Endothelial cell of umbilical vein (primary cell): ENCODE results near the gene ZFPM1. TPM values are rescaled to one million over a fixed set of nuclear protein-coding genes. Genes with fewer than 3 reads are reported as not detected.
A peak's percentile ranks its signal among the peaks of the same experiment; 100 is the strongest.

ENCODE experiments used
- BruUV-seq: library from RNA; stranded (reverse); fragments of 400-500 nt; replicated peaks from 2 replicates; lab custom pipeline; 2021; lab: Mats Ljungman, UMichigan
- CTCF ChIA-PET: fragments of 300-600, 350-600 bp; sonication (Branson Sonifier 250); formaldehyde crosslinking; loops from one replicate; lab custom pipeline; 2021; ENCODE audit warnings: antibody characterized with exemption, inconsistent platforms; lab: Charles Lee
- POLR2A ChIA-PET: fragments of 300-600, 350-600 bp; sonication (Branson Sonifier 250); formaldehyde crosslinking; loops from one replicate; lab custom pipeline; 2021; ENCODE audit warnings: antibody characterized with exemption, inconsistent platforms; lab: Charles Lee
- DNase-seq: peaks from one replicate; pipeline ENCODE4 v3.0.0-alpha.2; 2011; ENCODE audit warnings: low read depth, low spot score
- FAIRE-seq: peaks from 2 replicates; lab custom pipeline; 2011; peaks lifted over from hg19 to GRCh38; lab: Jason Lieb, UNC
- H2AFZ ChIP-seq: 2 replicates; pipeline ENCODE4 v1.6.0; 2012; ENCODE audit warnings: low read depth, low read length, control low read depth, inconsistent platforms
- H3K27ac ChIP-seq: 2 replicates; pipeline ENCODE4 v1.5.1; 2011; ENCODE audit warnings: low read depth, mild to moderate bottlenecking, control low read depth, low read length, moderate library complexity; ENCODE audit not compliant: insufficient read depth
- H3K27me3 ChIP-seq, 2 experiments: 2 replicates each; pipeline versions ENCODE4 v1.6.0 to v1.6.1; 2011; ENCODE audit warnings: low read length in 2 of 2, mixed read lengths in 1 of 2; ENCODE audit not compliant: control insufficient read depth in 2 of 2, insufficient read depth in 2 of 2
- H3K36me3 ChIP-seq, 2 experiments: 2 replicates in 1 of 2; 3 replicates in 1 of 2; pipeline ENCODE4 v1.5.1; 2011; ENCODE audit warnings: low read length in 2 of 2, mild to moderate bottlenecking in 1 of 2, moderate library complexity in 1 of 2; ENCODE audit not compliant: control insufficient read depth in 2 of 2, insufficient read depth in 2 of 2; ENCODE audit errors: extremely low read depth in 1 of 2
- H3K4me1 ChIP-seq: 3 replicates; pipeline ENCODE4 v1.5.1; 2011; ENCODE audit warnings: mild to moderate bottlenecking, low read length; ENCODE audit not compliant: control insufficient read depth, insufficient read depth; ENCODE audit errors: extremely low read depth
- H3K4me2 ChIP-seq: 2 replicates; pipeline ENCODE4 v1.6.1; 2011; ENCODE audit warnings: low read length, control low read depth, mixed read lengths; ENCODE audit not compliant: insufficient read depth
- H3K4me3 ChIP-seq, 3 experiments: fragments of 200-600 bp in 1 of 3; sonication (generic), shearing (Covaris generic) in 1 of 3; replicated peaks in 1 of 3; 2 replicates each; pipeline ENCODE4 v1.5.1; 2011 to 2016; ENCODE audit warnings: control low read depth in 3 of 3, low read length in 3 of 3, mild to moderate bottlenecking in 2 of 3, inconsistent platforms in 1 of 3, low read depth in 1 of 3, moderate library complexity in 1 of 3; ENCODE audit not compliant: insufficient read depth in 1 of 3
- H3K79me2 ChIP-seq: 2 replicates; pipeline ENCODE4 v1.6.0; 2012; ENCODE audit warnings: low read length, inconsistent platforms; ENCODE audit not compliant: control insufficient read depth, insufficient read depth
- H3K9ac ChIP-seq: replicated peaks from 2 replicates; pipeline ENCODE3; 2011; ENCODE audit warnings: low read length, control low read depth; ENCODE audit not compliant: insufficient read depth; ENCODE audit errors: extremely low read depth
- H3K9me1 ChIP-seq: replicated peaks from 3 replicates; pipeline ENCODE4 v1.6.0; 2011; ENCODE audit warnings: mild to moderate bottlenecking, low read length; ENCODE audit not compliant: control insufficient read depth, insufficient read depth; ENCODE audit errors: extremely low read depth
- H3K9me3 ChIP-seq: replicated peaks from 2 replicates; pipeline ENCODE4 v1.5.1; 2012; ENCODE audit warnings: low read length, inconsistent platforms; ENCODE audit not compliant: control insufficient read depth, insufficient read depth
- H4K20me1 ChIP-seq: replicated peaks from 2 replicates; pipeline ENCODE3; 2011; ENCODE audit warnings: mild to moderate bottlenecking, low read length; ENCODE audit not compliant: control insufficient read depth, insufficient read depth; ENCODE audit errors: extremely low read depth
- EZH2 ChIP-seq: IDR thresholded peaks from 2 replicates; pipeline ENCODE4 v1.6.1; 2012; ENCODE audit warnings: borderline replicate concordance, low read depth, mild to moderate bottlenecking, moderate library complexity, low read length, inconsistent platforms; ENCODE audit not compliant: severe bottlenecking
- FOS ChIP-seq: IDR thresholded peaks from 2 replicates; pipeline ENCODE4 v1.6.1; 2011; ENCODE audit warnings: mild to moderate bottlenecking, low read length, moderate library complexity, borderline replicate concordance; ENCODE audit not compliant: insufficient read depth
- GATA2 ChIP-seq: IDR thresholded peaks from 2 replicates; pipeline ENCODE4 v1.7.0; 2011; ENCODE audit warnings: low read depth, mild to moderate bottlenecking, moderate library complexity, mixed read lengths, low read length; ENCODE audit not compliant: insufficient read length, insufficient read depth
- JUN ChIP-seq: IDR thresholded peaks from 2 replicates; pipeline ENCODE4 v1.6.1; 2011; ENCODE audit warnings: borderline replicate concordance, low read depth; ENCODE audit not compliant: insufficient read length, insufficient read depth
- MYC ChIP-seq: IDR thresholded peaks from one replicate; pipeline ENCODE4 v1.6.1; 2011; ENCODE audit warnings: mild to moderate bottlenecking, low read depth, low read length
- POLR2A ChIP-seq: IDR thresholded peaks from 2 replicates; pipeline ENCODE4 v1.6.1; 2012; ENCODE audit warnings: low read depth, mild to moderate bottlenecking, control low read depth, low read length
- POLR2AphosphoS5 ChIP-seq: IDR thresholded peaks from 2 replicates; pipeline ENCODE4 v1.6.1; 2012; ENCODE audit warnings: low read depth, mild to moderate bottlenecking, control low read depth, low read length, moderate library complexity; ENCODE audit not compliant: insufficient read depth
- dilution Hi-C: fragments of 300-500 bp; cut with MboI; formaldehyde crosslinking; loops from one replicate; pipeline ENCODE4 v1.15.0; 2019; ENCODE audit warnings: low sequenced_read_pairs; ENCODE audit not compliant: extremely low pct_ligation_motif_present
- intact Hi-C: fragments of 100-400 bp; cut with micrococcal nuclease; formaldehyde crosslinking; loops from one replicate; pipeline ENCODE4 v1.10.0; 2022
- polyA plus RNA-seq, 4 experiments: library from polyadenylated mRNA; depleted of rRNA in 3 of 4; stranded (reverse) in 3 of 4; unstranded in 1 of 4; fragments of >200 nt; gene quantifications; 2 replicates each; pipeline versions ENCODE4 v1.2.1 to v1.2.3, GENCODE V29; 2011 to 2012; ENCODE audit warnings: missing spikeins in 1 of 4
- total RNA-seq: library from RNA; stranded (reverse); gene quantifications from 2 replicates; pipeline ENCODE4 v1.2.3, GENCODE V29; 2021
- TF ChIP-seq, protein P1 (sequence below): IDR thresholded peaks from 2 replicates; pipeline ENCODE4 v1.6.1; 2011; ENCODE audit not compliant: insufficient read depth, insufficient read length
- TF ChIP-seq, protein P2 (sequence below), 2 donors: IDR thresholded peaks; 1 replicate in 1 of 2; 2 replicates in 1 of 2; pipeline ENCODE4 v1.5.1; 2011; ENCODE audit warnings: low read length in 2 of 2, mild to moderate bottlenecking in 2 of 2, moderate library complexity in 2 of 2, control low read depth in 1 of 2, inconsistent platforms in 1 of 2, low read depth in 1 of 2; ENCODE audit not compliant: insufficient read depth in 1 of 2; ENCODE audit errors: extremely low read depth in 1 of 2

Gene ZFPM1
- total and polyA plus RNA-seq, 2 donors (not counting 3 experiments of a cell fraction or from before 2014, with no cell fraction given), result 0.37 to 7.5 TPM

DNA sequence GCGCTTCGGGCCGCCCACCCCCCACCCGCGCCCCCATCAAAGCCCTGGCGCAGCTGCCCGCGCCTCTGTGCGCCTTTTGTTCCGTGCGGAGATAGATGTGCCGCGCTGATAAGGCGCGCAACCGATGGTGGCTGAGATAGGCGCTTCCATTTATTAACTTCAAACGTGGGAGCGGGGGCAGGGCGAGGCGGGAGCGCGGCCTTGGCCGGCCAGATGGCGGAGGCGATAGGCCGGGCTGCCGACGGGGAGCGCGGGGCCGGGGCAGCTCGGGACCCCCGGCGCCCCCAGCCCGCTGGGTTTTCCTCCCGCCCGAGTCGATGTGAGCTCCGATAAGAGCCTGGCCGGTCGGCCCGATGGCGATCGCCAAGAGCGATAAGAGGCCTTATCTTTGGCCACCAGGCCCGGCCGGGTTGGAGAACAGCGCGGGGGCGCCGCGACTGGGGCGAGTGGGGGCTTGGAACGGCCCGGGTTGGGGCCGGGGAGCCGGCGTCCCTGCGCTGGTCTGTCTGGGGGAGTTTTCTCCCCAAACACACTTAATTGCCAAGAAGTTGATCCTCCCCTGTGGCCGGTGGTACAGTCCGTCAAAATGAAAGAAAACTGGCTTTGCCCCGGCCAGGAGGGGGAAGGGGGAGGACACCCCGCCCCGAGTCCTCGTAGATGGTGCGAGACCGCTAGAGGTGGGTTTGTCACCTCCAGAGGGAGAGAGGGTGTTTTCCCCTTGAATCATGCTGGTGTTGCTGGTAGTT lies 2.7 kb downstream of the ZFPM1 start:
- Histone ChIP-seq H3K9me3 (no peaks in the 10 kb centered on the region), H3K36me3 (no peaks in the 10 kb centered on the region), H3K4me2 (peak overlapping the region; percentile 59), H3K27ac (no peak overlapping the region), H3K79me2 (peaks cover 28% of the 10 kb centered on the region), H2AFZ (peak overlapping the region; percentile 6), H3K27me3 (no peaks in the 10 kb centered on the region), H3K4me1 (peaks cover 21% of the 10 kb centered on the region), H3K9ac (no peak overlapping the region), H3K4me3 (peak overlapping the region; percentile 49 to 54 (median 49)), H4K20me1 (no peaks in the 10 kb centered on the region), H3K9me1 (no peaks in the 10 kb centered on the region)
- DNase-seq, result peak; percentile 49
- BruUV-seq, result no TSS peak
- ChIA-PET POLR2A (no interaction called here), CTCF (interaction anchor here (1.5 to 1.8 kb wide), 3 partner anchors 10 to 71 kb away, joined by 3 to 7 read pairs (median 5); no protein-coding TSS in a partner anchor)
- FAIRE-seq, result peak; percentile 37
- dilution Hi-C loops, result no loop called here
- intact Hi-C loops, result loop anchor here (1.0 to 5.0 kb wide), 3 partner anchors 10 to 47 kb away; no protein-coding TSS in a partner anchor
- TF ChIP-seq MYC (no peak), GATA2 (peak; percentile 70)

DNA sequence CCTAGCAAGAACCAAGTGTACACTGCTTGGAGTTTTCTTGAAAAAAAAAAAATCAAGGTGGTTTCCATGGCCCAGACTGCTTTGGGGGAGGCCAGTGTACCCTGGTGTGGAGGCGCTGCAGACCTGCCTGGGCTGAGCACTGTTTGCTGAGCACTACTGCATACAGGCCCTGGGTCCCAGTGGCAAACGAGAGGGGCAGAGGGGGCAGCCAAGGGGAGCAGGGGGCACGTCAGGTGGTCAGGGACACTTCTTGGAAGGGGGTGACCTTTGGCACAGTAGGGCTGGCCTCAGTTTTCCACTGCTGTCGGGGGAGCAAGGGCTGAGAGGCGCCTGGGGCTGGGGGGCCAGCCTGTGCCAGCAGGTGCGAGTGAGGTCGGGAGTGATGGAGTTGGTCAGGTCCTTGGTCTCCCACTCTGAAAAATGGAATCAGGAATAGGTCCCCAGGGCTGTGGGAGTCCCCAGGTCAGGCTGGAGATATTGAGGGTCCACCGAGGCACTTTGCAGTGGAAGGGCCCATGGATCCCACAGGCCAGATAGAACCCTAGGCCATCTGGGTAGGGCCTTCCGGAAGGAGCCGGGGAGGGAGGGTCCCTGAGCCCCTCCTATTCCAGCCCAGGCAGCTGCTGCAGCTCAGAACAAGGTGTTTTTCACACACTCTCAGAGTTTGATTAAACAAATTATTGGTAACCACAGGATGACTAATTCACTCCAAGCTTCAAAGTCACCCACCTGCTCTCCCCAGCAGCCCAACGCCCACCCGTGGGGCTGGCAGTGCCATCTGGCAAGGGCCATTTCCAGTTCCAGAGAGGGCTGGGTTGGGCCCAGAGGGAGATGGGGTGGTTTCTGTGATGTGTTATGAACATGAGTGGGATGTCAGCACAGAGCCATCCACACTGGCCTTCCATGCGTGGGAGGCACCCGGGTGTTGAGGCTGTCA lies 3.5 kb downstream of the ZFPM1 start:
- peak overlapping the region; percentile 59 for H3K4me2 ChIP-seq
- H3K9me1 ChIP-seq, result no peaks in the 10 kb centered on the region
- no peak overlapping the region for H3K9ac ChIP-seq
- intact Hi-C loops, result loop anchor here (1.0 to 5.0 kb wide), 2 partner anchors 9 to 46 kb away; no protein-coding TSS in a partner anchor
- no peaks in the 10 kb centered on the region for H3K9me3 ChIP-seq
- dilution Hi-C loops, result no loop called here
- DNase-seq (no peak), FAIRE-seq (peak; percentile 18)
- no peaks in the 10 kb centered on the region for H4K20me1 ChIP-seq
- no TSS peak for BruUV-seq
- peak overlapping the region in 1 of 3 experiments; percentile 49 for H3K4me3 ChIP-seq
- H3K27me3 ChIP-seq, result no peaks in the 10 kb centered on the region
- CTCF ChIA-PET, result interaction anchor here (1.5 to 1.8 kb wide), 2 partner anchors 18 to 70 kb away, joined by 3 to 5 read pairs; no protein-coding TSS in a partner anchor
- H3K79me2 ChIP-seq, result peaks cover 30% of the 10 kb centered on the region
- H2AFZ ChIP-seq, result no peak overlapping the region
- H3K36me3 ChIP-seq, result no peaks in the 10 kb centered on the region
- peaks cover 21% of the 10 kb centered on the region for H3K4me1 ChIP-seq
- no peak overlapping the region for H3K27ac ChIP-seq
- POLR2A ChIA-PET, result no interaction called here
- TF ChIP-seq POLR2A, result no peak
- TF ChIP-seq MYC, result no peak
- TF ChIP-seq, protein P1, sequence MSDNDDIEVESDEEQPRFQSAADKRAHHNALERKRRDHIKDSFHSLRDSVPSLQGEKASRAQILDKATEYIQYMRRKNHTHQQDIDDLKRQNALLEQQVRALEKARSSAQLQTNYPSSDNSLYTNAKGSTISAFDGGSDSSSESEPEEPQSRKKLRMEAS, result no peak
- TF ChIP-seq GATA2, result no peak
- no peak for TF ChIP-seq JUN
- no peak for TF ChIP-seq EZH2
- TF ChIP-seq, protein P2, sequence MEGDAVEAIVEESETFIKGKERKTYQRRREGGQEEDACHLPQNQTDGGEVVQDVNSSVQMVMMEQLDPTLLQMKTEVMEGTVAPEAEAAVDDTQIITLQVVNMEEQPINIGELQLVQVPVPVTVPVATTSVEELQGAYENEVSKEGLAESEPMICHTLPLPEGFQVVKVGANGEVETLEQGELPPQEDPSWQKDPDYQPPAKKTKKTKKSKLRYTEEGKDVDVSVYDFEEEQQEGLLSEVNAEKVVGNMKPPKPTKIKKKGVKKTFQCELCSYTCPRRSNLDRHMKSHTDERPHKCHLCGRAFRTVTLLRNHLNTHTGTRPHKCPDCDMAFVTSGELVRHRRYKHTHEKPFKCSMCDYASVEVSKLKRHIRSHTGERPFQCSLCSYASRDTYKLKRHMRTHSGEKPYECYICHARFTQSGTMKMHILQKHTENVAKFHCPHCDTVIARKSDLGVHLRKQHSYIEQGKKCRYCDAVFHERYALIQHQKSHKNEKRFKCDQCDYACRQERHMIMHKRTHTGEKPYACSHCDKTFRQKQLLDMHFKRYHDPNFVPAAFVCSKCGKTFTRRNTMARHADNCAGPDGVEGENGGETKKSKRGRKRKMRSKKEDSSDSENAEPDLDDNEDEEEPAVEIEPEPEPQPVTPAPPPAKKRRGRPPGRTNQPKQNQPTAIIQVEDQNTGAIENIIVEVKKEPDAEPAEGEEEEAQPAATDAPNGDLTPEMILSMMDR (IDR thresholded peaks at IDR 0.05; ENCODE audit: extremely low read depth in 1 of 2, insufficient read depth in 1 of 2, low read depth in 1 of 2, low read length in 2 of 2), result no peak
- no peak for TF ChIP-seq POLR2AphosphoS5
- no peak for TF ChIP-seq FOS
